GM21529 (cell line): ENCODE data around the gene IL1RN.
A peak's percentile ranks its signal among the peaks of the same experiment; 100 is the strongest.

Source experiments
- ATAC-seq: cut with Tn5 transposase; IDR thresholded peaks from one replicate; pipeline ENCODE4 v1.9.1; 2021; ENCODE audit not compliant: unreplicated experiment

IL1RN gene

GRCh38 chr2:113127646-113128570, 510 bp downstream of the IL1RN start:
- no peak for ATAC-seq

- no peak for ATAC-seq
Observed at GRCh38 chr2:113129519-113130078, 2.2 kb downstream of the IL1RN start.

- no peak for ATAC-seq
Observed at GRCh38 chr2:113131352-113132185, 4.2 kb downstream of the IL1RN start.

- ATAC-seq = no peak
Observed at GRCh38 chr2:113132414-113133021, 5.1 kb downstream of the IL1RN start.

GRCh38 chr2:113133704-113134598, 6.6 kb downstream of the IL1RN start:
- ATAC-seq = no peak

- no peak for ATAC-seq
Observed at GRCh38 chr2:113134717-113135116, 7.3 kb downstream of the IL1RN start.

- no peak for ATAC-seq
Observed at GRCh38 chr2:113135317-113135716, 7.9 kb downstream of the IL1RN start.

GRCh38 chr2:113136828-113137775, 9.7 kb downstream of the IL1RN start:
- ATAC-seq = no peak

- no peak for ATAC-seq
Observed at GRCh38 chr2:113137827-113138226, 10.4 kb downstream of the IL1RN start.

GRCh38 chr2:113138428-113139322, 11.3 kb downstream of the IL1RN start:
- peak; percentile 64 for ATAC-seq

GRCh38 chr2:113141451-113141850, 14.1 kb downstream of the IL1RN start:
- ATAC-seq = no peak

- no peak for ATAC-seq
Observed at GRCh38 chr2:113142290-113142689, 14.9 kb downstream of the IL1RN start.

- ATAC-seq = no peak
Observed at GRCh38 chr2:113144259-113144658, 16.9 kb downstream of the IL1RN start.

GRCh38 chr2:113148606-113149552, 21.5 kb downstream of the IL1RN start:
- ATAC-seq = no peak

GRCh38 chr2:113149553-113150257, 22.3 kb downstream of the IL1RN start:
- ATAC-seq = no peak

- ATAC-seq = no peak
Observed at GRCh38 chr2:113150258-113150601, 22.8 kb downstream of the IL1RN start.
